Lower lobe of right lung (tissue), 2 donors: Measurements from ENCODE around the gene KCNK2. TPM values are rescaled to one million over a fixed set of nuclear protein-coding genes. Genes with fewer than 3 reads are reported as not detected.

ENCODE experiments used
- ATAC-seq, 2 donors: fragments of 200-7000 bp; cut with Tn5 transposase; one replicate each; pipeline ENCODE4 v1.9.1; 2020 to 2022; ENCODE audit warnings: mild to moderate bottlenecking in 2 of 2, moderate library complexity in 2 of 2
- DNase-seq: peaks from one replicate; pipeline ENCODE4 v3.0.0-alpha.2; 2020
- H3K27ac ChIP-seq: fragments of 200-600 bp; one replicate; pipeline ENCODE4 v1.8.0; 2022
- H3K27me3 ChIP-seq: fragments of 200-600 bp; one replicate; pipeline ENCODE4 v1.8.0; 2022; ENCODE audit warnings: low read depth
- H3K36me3 ChIP-seq: fragments of 200-600 bp; one replicate; pipeline ENCODE4 v1.8.0; 2022; ENCODE audit warnings: mild to moderate bottlenecking
- H3K4me1 ChIP-seq: fragments of 200-600 bp; one replicate; pipeline ENCODE4 v1.8.0; 2022
- H3K4me3 ChIP-seq: fragments of 200-600 bp; one replicate; pipeline ENCODE4 v1.8.0; 2022; ENCODE audit warnings: mild to moderate bottlenecking
- H3K9me3 ChIP-seq: fragments of 200-600 bp; one replicate; pipeline ENCODE4 v1.8.0; 2022
- intact Hi-C: fragments of 100-400 bp; cut with DNase I; formaldehyde crosslinking; loops from one replicate; pipeline ENCODE4 v1.11.0; 2022
- total RNA-seq: library from RNA; stranded (reverse); fragmentation: NEBNext Ultra II Directional; extraction: Animal tissue kit (Norgen Biotek cat#: 25700); gene quantifications from one replicate; pipeline ENCODE4 v1.2.1, GENCODE V29; 2021
- TF ChIP-seq, protein P1 (sequence below): fragments of 200-600 bp; IDR thresholded peaks from one replicate; pipeline ENCODE4 v1.8.0; 2022; ENCODE audit warnings: antibody characterized with exemption, mild to moderate bottlenecking
- donor health status: DM: no; HTN: yes; CAD: no; lungs with severe emphysema.

Gene KCNK2
- total RNA-seq, 1 donor from 2014 or later, result not detected

DNA sequence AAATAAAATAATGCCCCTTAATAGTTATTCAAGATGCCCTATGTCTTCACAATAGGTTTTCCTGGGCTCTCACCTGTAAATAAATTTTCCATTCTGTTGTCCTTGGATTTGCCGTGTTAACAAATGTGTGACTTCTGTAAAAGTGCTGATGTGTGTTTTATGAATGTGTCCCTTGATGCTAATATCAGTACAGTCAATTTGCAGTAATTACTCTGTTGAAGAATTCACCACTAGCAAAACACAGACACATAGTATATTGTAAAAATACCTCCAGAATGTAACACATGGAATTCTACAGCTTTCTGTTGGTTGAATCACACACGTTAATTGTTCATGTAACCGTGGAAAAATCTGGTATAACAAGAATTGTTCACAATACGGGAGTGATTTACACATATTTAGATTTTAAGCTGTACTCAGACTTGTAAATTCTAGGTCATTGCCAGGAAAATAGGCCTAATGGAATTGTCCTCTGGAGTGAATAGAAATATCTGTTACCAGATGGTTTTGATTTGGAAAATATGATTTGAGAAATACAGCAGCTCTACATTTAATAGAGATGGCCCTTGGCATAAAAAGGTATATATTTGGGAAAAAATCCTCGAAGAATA lies 36.7 kb upstream of the KCNK2 start:
- ATAC-seq, result no peak
- TF ChIP-seq, protein P1, sequence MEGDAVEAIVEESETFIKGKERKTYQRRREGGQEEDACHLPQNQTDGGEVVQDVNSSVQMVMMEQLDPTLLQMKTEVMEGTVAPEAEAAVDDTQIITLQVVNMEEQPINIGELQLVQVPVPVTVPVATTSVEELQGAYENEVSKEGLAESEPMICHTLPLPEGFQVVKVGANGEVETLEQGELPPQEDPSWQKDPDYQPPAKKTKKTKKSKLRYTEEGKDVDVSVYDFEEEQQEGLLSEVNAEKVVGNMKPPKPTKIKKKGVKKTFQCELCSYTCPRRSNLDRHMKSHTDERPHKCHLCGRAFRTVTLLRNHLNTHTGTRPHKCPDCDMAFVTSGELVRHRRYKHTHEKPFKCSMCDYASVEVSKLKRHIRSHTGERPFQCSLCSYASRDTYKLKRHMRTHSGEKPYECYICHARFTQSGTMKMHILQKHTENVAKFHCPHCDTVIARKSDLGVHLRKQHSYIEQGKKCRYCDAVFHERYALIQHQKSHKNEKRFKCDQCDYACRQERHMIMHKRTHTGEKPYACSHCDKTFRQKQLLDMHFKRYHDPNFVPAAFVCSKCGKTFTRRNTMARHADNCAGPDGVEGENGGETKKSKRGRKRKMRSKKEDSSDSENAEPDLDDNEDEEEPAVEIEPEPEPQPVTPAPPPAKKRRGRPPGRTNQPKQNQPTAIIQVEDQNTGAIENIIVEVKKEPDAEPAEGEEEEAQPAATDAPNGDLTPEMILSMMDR, result no peak
- intact Hi-C loops, result no loop called here

DNA sequence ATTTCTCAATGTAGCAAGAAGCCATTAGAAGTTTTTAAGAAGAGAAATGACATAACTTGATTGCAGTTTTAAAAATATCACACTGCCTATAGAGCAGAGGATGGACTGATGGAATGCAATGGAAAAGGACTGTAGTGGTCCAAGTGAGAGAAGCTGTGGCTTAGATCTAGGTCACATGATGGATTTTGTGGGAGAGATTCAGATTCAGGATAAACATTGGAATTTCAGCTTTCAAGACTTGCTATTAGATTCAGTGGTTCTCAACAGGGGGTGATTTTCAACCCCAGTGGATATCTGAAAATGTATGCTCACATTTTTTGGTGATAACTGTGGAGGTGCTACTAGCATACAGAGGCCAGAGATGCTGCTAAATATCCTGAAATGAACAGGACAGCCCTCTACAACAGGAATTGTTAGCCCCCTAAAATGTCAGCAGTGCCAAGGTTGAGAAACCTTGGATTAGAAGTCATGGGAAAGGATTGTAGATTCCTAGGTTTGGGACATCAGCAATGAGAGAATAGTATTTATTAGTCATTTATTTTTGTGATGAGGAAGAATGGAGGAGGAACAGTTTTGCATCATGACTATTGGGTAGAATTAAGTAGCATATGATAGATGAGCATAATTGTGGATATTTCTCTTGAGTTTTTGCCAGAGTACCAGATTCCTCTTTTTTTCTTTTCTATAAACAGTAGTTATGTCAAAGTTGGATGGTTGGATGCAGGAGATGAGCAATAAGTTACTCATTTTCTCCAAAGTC lies 30.1 kb upstream of the KCNK2 start:
- intact Hi-C loops, result no loop called here
- Histone ChIP-seq H3K36me3 (no peaks in the 10 kb centered on the region), H3K4me3 (no peak overlapping the region), H3K27ac (no peak overlapping the region), H3K9me3 (no peaks in the 10 kb centered on the region), H3K27me3 (no peaks in the 10 kb centered on the region), H3K4me1 (no peaks in the 10 kb centered on the region)
- no peak for ATAC-seq
- no peak for DNase-seq
- TF ChIP-seq, protein P1, result no peak

More for the DNA sequence above, 36.7 kb upstream of the KCNK2 start:
- H3K27me3 ChIP-seq, result no peaks in the 10 kb centered on the region
- no peak for DNase-seq
- no peak overlapping the region for H3K27ac ChIP-seq
- no peaks in the 10 kb centered on the region for H3K9me3 ChIP-seq
- no peak overlapping the region for H3K4me3 ChIP-seq
- H3K4me1 ChIP-seq, result no peaks in the 10 kb centered on the region
- H3K36me3 ChIP-seq, result no peaks in the 10 kb centered on the region

DNA sequence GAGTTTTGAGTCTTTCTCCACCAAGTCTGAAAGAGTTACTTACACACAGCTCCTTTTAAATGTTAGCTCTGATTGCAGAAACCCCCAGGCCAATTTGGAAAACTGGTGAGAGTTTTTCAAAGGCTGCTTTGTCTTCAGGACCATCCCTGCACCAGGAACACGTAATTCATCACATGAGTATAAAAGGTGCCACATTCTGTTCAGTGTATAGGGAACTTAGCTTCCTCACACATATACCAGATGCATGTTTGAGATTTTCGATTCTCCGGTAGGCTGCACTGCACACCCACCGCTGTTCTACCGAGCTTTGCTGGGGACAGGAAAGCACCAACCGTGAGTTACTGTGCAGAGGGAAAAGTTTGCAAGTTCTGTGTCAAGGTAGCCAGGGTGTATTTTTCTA lies 28.3 kb upstream of the KCNK2 start:
- no peak for ATAC-seq

DNA sequence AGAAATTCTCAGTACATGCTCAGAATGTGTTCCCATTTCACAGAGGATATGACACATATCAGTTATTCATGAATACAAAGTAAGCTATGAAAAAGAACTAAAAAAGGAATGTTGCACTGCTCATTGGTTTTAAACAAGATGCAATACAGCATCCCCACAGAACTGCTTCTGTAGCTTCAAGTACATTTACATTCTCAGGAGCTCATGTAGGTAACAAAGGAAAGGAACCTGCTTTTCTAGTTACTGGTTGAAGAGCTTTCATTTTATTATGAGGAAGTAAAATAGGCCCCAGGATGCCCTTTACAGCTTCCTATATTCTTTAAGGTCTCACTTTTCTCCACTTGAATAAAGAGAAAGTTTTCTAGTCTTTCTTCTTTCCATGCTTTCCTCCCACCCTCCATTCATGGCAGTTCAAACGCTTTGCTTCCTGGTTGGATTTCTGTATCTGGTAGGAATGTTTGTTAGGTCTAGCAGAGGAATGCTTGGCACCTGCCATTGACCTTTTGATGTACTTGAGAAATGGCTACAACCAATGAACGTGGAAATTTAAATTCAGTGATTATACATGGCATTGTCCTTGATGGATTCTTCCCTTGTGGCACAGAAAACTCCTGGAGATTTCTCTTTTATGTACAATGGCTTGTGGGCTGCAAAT lies 27.1 kb upstream of the KCNK2 start:
- Histone ChIP-seq H3K4me1 (no peaks in the 10 kb centered on the region), H3K4me3 (no peak overlapping the region), H3K9me3 (no peaks in the 10 kb centered on the region), H3K27me3 (no peaks in the 10 kb centered on the region), H3K36me3 (no peaks in the 10 kb centered on the region), H3K27ac (no peak overlapping the region)
- intact Hi-C loops, result no loop called here
- ATAC-seq (no peak), DNase-seq (no peak)
- TF ChIP-seq, protein P1, result no peak

More for the DNA sequence above, 28.3 kb upstream of the KCNK2 start:
- intact Hi-C loops, result no loop called here
- Histone ChIP-seq H3K27ac (no peak overlapping the region), H3K27me3 (no peaks in the 10 kb centered on the region), H3K36me3 (no peaks in the 10 kb centered on the region), H3K9me3 (no peaks in the 10 kb centered on the region), H3K4me3 (no peak overlapping the region), H3K4me1 (no peaks in the 10 kb centered on the region)
- DNase-seq, result no peak
- TF ChIP-seq, protein P1, result no peak

DNA sequence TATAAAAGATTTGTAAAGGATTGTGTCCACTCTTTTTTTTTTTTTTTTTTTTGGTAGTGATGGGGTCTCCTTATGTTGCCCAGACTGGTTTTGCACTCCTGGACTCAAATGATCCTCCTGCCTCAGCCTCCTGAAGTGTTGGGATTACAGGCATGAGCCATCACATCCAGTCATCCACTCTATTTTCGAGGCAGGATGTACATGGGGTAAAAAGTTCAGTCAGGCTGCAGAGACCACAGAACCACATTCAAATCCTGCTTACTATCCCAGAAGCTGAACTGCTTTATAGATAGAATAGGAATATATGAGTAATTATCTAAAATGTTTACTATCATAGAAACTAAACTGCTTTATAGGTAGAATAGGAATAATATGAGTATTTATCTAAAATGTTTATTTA lies 26.0 kb upstream of the KCNK2 start:
- Histone ChIP-seq H3K27ac (no peak overlapping the region), H3K4me3 (no peak overlapping the region), H3K36me3 (no peaks in the 10 kb centered on the region), H3K4me1 (no peaks in the 10 kb centered on the region), H3K9me3 (no peaks in the 10 kb centered on the region), H3K27me3 (no peaks in the 10 kb centered on the region)
- DNase-seq, result no peak
- intact Hi-C loops, result no loop called here
- ATAC-seq, result no peak
- TF ChIP-seq, protein P1, result no peak
